HG02763 (cell line): Measurements from ENCODE around the gene GAREM1.
A peak's percentile ranks its signal among the peaks of the same experiment; 100 is the strongest.
"Not testable (repeated sequence)": the region's sequence is repeated elsewhere in the genome, so short reads cannot be mapped to it uniquely, and the experiment has no call there.

Experiments
- ATAC-seq: cut with Tn5 transposase; IDR thresholded peaks from one replicate; pipeline ENCODE4 v1.9.1; 2021; ENCODE audit warnings: mild to moderate bottlenecking, moderate library complexity; ENCODE audit not compliant: unreplicated experiment

Gene GAREM1

DNA sequence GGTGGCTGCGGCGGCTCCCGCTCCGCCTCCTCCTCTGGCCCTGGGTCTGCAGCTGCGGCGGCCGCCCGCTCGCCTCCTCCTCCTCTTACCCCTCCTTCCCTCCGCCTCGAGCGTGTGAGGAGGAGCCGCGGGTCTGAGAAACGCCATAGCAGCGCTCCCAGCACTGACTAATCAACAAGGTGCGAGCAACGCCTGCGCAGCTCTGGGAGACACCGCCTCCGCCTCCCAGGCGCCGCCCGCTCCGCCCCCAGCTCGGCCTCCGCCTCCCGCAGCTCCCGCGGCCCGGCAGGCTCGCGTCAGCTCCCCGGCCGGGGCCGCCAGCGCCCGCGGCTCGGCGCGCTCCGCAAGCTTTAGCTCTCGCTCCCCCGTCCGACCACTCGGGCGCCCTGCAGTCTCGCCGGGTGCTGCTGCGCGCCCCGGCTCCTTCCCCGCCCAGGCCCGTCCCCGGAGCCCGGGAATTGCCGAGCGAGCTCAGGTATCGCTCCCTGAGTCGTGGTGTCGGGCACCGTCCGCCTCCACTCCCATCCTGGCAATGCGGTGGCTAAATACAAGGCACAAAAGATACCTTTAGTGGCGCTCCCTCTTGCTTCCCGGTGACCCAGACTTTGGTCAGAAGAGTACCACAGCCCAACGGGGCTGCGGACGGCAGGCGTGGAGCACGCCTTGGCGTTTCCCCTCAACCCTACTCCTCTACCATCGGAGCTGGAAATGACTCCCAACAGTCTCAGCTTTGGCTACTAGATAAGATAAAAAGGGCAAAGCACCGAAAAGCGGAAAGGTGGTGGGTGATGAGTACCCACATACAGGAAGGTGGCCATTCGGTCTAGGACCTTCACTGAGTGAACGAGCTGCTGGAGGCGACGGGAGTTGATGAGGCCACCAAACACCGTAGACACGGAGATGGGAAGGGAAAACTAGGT is at the start of gene GAREM1:
Gene GAREM1 (minus strand): TSS at position 169 of the 920 bp plus-strand sequence. CDS start 454 bp downstream, outside the sequence.
- ATAC-seq: peak; percentile 94

DNA sequence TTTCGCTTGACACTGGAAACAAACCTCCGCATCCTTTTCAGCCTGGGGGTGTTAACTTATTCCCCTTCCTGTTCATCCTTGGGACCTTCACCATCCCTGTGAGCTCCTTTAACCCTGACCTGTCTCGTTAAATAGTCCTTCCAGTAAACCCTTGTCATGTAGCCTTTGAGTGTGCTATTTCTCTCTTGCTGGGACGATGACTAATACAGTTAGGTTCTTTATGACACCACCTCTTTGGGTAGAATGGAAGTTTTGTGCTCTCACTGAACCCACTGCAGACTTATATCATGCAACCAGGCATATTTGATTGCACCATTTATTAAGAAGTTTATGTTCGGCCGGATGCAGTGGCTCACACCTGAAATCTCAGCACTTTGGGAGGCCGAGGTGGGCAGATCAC is 40.5 kb upstream of the GAREM1 start:
- no peak for ATAC-seq

DNA sequence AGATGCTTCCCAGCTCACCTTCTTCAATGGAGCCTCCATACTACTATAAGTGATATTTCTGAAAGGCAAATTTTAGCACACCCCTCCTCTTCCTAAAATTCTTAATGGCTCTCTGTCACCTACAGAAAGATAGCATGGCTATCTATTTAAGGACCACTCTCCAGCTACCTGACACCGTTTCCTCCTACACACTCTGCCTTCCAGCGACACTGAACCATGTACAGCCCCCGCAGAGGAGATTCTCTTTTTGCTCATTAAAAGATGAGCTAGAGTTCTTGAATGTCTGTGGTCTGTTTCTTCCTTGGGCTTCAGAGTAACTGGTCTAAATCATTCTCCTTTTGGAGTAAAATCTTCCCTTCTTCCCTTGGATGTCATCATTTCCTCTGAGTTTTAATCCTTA is 38.4 kb upstream of the GAREM1 start:
- ATAC-seq: no peak

DNA sequence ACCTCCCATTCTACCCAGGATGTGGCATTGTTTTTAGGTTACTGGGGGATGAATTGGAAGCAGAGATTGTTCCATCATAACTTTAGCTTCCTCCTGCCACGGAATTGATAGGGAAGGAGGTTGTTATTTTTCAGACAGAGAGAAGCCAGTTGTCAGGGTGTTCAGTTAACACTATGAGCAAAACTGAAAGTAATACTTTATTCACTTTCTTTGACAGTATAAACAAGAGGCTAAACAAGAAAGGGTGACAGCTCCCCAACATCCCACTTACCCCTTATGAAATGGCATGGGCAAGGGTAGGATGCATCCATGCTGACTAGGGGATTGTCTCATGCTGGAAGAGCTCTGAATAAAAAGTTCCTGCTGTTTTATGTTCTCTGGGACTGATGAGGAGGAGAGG is 36.4 kb upstream of the GAREM1 start:
- no peak for ATAC-seq

DNA sequence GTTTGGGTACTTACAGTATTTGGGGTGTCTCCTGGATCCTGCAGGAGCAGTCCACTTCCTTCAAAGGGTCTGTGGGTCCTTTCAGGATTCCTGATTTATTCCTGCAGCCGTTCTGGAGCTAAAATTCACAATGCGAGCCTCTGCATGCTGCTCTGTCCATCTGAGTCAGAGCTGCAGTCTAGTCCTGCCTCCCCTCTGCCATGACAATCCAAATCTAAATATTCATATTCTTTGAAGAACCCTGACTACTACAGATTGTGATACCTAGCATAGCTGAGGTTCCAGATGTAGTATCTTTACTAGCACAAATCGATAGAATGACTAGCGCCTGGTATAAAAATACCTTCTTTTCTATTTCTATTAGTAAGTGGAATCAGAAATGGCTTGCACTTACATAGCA is 31.3 kb upstream of the GAREM1 start:
- ATAC-seq: no peak

DNA sequence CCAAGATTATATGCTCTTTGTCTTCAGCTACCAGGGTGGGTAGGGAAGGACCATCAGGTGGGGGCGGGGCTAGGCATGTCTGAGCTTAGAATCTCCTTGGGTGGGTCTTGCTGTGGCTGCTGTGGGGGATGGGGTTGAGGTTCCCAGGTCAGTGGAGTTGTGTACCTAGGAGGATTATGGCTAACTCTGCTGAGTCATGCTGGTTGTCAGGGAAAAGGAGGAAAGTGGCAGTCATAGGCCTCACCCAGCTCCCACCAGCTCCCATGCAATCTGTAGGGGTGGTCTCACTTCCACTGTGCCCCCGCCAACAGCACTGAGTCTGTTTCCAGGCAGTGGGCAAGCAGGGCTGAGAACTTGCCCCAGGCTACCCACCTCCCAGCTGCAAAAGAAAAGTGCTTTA is 30.6 kb upstream of the GAREM1 start:
- not testable (repeated sequence) for ATAC-seq

DNA sequence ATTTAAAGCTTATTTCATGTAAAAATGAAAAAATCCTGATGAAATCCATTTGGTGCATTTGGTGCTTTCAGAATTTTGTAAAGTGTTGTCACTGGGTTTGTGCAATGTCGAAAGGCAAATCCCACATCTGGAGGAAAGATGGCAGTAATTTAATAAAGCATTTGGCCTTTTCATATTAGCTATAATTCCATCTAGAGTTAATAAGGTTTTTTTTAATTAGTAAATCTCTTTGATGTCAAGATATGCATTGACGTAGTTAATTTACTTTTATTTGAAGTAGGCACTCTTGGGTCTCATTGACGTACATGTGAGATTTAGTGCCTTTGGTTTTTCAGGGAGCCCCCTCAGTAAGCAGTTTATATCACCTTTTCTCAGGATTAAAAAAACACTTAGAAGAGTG is 12.3 kb upstream of the GAREM1 start:
- ATAC-seq: no peak

DNA sequence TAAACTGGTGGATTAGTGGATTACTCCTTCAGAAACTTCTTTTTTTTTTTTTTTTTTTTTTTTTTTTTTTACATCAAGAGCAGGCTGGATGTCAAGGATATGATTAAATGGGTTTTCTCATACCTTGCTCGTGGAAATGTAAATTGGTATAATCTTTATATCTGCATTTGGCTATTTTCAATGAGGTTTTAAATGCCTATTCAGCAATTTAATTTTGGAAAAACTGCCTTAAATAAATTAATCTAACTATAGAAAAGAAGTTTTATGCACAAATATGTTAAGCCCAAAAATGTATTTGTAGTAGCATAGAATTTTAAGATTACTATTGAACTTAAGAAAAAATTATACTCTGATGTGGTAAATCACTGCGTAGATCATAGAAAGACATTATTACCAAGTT is 11.4 kb upstream of the GAREM1 start:
- ATAC-seq: no peak

DNA sequence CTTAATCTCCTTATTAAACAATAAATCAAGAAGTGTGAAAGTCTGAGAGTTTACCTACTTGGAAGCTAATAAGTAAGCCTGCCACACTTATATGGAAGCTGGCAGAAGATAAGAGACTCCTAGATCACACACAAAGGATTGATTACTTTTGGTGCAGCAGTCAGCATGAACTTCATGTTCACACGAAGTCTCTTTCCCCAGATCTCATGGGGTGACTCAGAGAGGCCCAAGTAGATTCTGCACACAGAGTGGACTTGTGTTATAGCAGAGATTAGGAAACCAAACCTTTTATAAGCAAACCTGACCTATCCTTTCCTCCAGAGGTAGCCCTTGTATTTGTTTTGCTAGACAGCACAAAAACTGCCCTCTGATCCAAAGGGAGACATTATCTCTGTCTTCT is 9.9 kb upstream of the GAREM1 start:
- ATAC-seq: no peak

DNA sequence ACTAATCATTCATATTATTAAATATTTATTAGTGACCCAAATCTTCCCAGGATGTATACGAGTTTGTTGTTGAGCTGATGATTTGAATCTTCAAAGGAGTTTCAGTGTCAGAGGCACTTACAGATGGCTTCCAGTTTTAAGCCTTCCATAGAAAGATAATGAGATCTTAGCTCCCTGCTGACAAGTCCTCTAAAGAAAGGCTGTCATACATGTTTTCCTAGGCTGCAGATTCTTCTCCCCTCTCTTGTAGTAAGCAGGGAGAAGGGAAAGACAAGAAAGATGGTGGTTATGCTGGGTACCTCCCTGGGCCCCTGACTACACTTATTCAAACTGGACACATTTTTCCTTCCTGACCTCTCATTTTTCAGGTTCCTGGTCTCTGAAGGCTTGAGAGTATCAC is 8.1 kb upstream of the GAREM1 start:
- no peak for ATAC-seq

DNA sequence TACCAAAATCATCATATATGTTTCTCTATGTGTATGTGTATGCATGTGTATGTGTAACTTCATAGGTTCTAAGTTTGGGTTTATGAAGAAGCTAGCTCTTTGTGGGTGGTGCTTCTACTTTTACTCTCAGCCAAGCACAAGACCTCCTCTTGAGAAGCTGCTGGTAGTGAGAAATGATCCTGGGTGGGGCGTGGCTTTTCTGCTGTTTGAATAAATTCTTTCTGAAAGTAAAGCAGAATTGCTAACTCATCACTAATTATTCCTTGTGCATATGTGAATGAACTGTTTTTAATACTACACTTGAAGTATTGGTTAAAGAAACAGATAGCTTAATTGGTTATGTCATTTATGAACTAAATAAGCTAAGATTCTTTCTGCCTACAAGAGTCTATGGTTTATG is 7.6 kb upstream of the GAREM1 start:
- ATAC-seq: no peak

DNA sequence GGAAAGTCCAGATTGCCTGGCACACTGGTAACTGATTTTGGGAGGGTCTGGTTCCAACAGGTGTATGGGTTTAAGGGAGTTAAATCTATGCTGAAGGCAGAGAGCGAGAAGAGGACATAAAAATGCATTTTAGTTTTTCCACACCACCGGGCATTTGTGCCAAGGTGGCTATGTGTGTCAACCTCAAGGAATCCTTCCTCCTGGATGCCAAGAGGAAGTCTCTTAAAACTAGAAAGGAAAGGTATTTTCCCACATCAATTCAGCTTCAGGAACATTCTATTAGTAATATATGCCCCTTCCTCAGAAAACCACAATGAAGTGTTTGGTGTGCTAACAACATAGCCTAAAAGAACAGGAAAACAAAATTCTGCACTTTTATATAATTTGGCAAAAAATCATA is 5.4 kb upstream of the GAREM1 start:
- no peak for ATAC-seq

DNA sequence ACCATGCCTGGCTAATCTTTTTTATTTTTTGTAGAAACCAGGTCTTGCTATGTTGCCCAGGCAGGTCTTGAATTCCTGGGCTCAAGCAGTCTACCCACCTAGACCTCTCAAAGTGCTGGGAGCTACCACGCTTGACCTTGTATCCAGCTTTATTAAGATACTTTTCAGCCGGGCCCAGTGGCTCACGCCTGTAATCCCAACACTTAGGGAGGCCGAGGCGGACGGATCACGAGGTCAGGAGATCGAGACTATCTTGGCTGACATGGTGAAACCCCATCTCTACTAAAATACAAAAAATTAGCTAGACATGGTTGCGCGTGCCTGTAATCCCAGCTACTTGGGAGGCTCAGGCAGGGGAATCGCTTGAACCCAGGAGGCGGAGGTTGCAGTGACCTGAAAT is 4.4 kb upstream of the GAREM1 start:
- not testable (repeated sequence) for ATAC-seq

DNA sequence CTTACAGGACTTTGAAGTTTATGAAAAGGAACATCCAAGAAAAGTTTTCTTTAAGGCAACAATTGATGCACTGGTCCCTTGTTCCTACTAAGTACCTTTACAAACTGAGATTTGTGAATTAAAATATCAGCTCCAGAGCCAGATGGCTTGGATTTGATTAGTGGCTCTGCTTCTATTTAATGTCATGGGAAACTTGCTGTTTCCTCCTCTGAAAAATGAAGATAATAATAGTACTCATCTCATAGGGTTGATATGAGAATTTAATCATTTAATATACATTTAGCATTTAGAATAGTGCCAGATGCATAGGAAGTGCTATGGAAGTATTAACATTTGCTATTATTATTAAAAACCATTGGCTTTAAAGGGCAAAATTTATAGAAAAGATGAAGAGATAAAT is 2.6 kb upstream of the GAREM1 start:
- ATAC-seq: no peak

DNA sequence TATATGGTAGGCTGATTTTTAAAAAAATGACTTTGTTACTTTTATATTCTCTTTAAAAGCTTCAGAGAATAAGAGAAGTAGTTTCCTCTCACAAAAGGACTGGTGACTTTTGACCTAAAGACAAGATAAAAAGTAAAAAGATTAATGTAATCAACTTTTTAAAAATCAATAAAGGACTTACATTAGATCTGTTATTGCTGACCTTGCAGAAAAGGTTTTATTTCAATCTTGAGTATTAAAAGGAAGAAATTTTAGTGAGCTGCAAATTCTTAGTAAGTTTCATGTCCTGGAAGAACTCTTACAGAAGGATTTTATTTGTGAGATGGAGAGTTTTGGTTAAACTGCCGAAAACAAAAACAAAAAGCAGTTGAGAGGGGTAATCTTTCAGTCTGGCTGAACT is 2.2 kb upstream of the GAREM1 start:
- no peak for ATAC-seq

DNA sequence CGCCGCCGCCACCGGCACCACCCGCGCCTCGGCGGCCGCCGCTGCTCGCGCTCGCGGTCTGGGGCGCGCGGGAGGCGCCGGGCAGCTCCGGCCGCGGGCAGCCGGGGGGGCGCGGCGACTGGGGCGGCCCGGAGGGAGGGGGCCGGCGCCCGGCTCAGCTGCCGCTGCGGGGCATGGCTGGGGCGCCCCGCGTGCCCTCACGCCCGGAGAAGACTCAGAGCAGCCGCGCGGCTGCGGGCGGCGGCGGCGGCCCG is 295 bp downstream of the GAREM1 start:
- ATAC-seq: peak; percentile 7

DNA sequence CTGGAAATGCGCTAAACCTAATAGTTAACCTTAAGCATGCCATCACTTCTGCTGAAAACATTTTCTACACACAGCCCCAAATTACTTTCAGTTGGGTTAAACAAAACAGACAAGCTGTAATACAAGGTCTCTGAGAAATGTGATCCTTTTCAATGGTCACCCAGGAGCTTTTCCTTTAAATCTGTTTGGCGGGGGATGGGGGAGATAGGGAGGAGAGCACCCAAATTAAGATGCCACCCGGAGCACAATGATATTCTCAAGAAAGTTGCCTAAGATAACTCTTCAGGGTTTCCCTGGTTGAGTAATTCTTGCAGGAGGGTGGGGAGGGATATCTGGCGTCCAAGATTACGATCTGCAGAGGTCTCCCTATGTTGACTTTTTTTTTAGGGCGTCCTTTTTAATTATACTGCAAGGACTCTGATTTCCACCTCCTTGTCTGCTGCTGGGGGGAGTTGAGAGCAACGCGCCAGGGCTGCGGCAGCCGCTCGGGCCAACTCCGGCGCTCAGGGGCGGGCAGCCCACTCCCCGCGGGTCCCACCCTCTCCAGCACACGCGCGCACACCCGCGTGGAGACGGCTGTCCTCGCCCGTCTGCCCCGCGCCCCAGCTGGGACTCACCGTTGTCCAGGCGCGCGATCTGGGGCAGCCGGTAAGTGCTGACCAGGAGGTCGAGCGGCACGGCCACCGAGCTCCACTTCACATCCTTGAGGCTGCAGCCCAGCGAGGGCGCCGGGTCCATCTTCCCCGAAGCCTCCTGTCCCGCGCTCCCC is 807 bp downstream of the GAREM1 start:
- no peak for ATAC-seq

DNA sequence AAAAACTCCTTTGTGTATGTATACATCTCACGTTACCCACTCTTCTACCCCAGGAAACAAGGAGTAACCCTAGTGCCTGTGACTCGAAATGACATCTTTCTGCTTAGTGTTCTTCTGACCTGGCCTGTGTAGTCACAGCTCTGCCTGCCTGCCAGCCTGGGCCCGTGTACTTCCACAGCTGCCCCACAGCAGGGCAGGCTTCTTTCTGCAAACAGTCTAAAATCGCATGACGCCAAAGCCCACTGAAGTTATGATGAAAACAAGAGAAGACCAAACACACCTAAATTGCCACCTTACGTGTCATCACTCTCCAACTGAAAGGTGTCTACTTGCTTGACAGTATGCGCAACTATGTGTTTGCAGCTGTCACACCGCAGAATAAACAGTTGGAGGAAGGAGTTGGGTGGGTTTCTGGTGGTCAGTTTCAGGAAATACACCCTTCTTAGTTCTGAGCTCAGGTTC is 1.5 kb downstream of the GAREM1 start:
- no peak for ATAC-seq

DNA sequence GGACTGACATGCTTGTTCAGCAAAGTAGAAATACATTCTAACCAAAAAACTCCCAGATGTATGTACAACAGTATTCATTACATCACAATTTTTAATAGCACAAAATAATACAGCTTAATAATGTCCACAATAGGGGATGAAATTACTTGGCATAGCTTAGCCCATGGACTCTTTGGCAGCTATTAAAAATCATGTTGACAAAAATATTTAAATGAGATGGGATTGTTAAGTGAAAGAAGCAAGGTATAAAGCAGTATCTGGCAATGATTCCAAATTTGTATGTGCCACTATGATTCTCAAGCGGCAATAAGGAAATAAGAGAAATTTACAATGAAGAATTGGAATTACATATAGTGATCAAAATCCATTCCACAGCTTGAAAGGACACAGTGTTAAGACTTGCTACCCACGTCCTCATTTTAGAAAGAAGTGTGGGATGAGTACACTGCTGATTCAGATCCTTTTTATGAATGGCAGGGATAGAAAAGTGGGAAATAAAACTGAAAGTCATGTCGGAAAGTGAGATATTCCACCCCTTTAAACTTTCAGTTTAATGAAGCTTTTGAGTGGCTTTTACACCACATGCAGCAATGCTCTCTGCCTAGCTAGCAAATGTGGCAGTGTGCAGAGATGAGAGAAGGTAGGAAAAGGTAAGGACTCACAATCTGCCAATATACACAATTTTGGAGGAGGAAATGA is 2.4 kb downstream of the GAREM1 start:
- ATAC-seq: no peak

DNA sequence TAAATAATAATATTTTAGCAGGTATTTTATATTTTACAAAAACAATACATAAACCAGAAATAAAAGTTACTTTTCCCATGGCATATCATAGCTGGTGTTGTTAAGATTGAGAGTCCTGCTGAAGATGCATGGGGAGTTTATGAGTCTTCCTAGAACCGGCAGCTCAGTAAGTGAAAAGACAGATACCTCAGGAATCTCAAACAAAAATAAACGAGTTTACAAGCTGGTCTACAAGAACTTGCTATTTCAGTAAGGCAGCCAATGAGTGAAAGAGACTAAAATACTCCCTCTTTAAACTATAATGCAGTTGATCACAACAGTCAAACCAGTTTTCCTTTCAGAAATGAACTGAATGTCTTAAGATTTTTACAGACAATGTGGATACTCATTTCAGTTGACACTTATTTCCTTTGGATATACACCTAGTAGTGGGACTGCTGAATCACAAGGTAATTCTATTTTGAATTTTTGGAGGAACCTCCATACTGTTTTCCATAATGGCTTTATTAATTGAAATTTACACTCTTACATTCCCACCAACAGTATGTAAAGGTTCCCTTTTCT is 8.9 kb downstream of the GAREM1 start:
- ATAC-seq: no peak

DNA sequence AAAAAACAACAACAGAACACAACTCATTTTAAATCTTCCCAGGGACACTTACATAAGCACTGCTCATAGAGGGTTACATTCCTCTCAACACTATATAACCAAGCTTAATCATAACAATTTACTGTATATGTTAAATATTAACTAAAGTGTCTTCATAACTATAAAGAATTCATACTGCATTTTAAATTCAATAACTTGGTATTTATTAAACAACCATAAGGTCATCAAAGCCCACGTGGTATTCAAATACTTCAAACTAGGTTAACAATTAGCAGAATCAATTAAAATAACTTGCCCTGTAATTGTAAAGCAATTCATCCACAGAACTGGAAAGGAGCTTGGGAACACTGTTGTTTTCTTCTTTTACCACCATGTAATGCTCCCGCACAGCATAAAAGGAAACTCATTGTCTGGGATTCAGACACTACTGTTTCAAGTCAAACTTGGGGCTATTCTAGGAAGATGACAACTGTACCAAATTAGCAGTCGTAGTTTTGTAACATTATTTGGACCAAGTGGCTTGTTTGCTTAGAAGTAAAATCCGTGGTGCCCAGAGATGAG is 10.4 kb downstream of the GAREM1 start:
- ATAC-seq: no peak
